ENCODE data around the gene PTPRM.

- TF ChIP-seq POLR2AphosphoS5 (IDR thresholded peaks at IDR 0.05; ENCODE audit: low read depth, low read length): no peak
- TF ChIP-seq POLR2A (IDR thresholded peaks at IDR 0.05; ENCODE audit: low read depth, low read length): no peak
- no peak for TF ChIP-seq TAF1 (IDR thresholded peaks at IDR 0.05; ENCODE audit: low read depth, low read length)
- no peak for TF ChIP-seq PAX5 (IDR thresholded peaks at IDR 0.05; ENCODE audit: insufficient read depth, low read length, severe bottlenecking)
- no peak for TF ChIP-seq SPI1 (IDR thresholded peaks at IDR 0.05; ENCODE audit: low read depth, low read length)
- TF ChIP-seq POU2F2 (IDR thresholded peaks at IDR 0.05; ENCODE audit: low read depth, low read length): no peak
Measured at GRCh38 chr18:8412117-8412516, 845.0 kb downstream of the PTPRM start.

All from GM12891 (cell line).